ENCODE data around the gene UTP14C.
"Not testable (repeated sequence)": the region's sequence is repeated elsewhere in the genome, so short reads cannot be mapped to it uniquely, and the experiment has no call there.

UTP14C gene

DNA sequence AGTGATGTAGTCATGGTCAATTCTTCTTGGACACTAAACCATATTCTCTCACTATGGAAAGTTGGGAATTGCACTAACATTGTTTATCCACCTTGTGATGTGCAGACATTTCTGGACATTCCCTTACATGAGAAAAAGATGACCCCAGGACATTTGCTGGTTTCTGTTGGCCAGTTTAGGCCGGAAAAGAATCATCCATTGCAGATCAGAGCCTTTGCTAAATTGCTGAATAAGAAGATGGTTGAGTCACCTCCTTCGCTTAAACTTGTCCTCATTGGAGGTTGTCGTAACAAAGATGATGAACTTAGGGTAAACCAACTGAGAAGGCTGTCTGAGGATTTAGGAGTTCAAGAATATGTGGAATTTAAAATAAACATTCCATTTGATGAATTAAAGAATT is at the start of gene UTP14C:
UTP14C (plus strand) TSS at position 211 of the 400 bp plus-strand sequence. CDS start 4,114 bp downstream, outside the sequence.
- no peak for DNase-seq

DNA sequence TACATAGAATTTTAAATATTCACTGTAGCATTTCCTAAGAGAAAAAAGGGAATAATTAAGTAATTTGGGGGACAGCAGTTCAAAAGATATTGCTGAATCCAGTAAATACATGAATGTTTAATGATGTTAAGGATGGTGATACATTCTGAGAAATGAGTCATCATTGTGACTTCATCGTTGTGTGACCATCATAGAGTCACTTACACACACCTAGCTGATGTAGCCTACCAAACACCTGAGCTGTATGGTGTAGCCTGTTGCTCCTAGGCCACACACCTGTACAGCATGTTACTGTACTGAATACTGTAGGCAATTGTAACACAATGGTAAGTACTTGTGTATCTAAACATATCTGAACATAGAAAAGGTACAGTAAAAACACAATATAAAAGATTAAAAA is 48.1 kb upstream of the UTP14C start:
- no peak for DNase-seq

DNA sequence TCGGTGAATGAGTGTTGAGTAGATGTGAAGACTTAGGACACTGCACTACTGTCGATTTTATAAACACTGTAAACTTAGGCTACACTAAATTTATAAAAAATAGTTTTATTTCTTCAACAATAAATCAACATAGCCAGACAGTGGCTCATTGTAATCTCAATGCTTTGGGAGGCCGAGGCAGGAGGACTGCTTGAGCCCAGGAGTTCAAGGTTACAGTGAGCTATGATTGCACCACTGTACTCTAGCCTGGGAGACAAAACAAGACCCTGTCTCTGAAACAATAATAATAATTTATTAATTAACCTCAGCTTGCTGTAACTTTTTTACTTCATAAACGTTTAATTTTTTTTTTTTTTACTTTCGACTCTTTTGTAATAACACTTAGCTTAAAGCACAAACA is 47.6 kb upstream of the UTP14C start:
- DNase-seq: no peak

GRCh38 chr13:51977625-51978024 is 46.9 kb upstream of the UTP14C start:
- no peak for DNase-seq

DNA sequence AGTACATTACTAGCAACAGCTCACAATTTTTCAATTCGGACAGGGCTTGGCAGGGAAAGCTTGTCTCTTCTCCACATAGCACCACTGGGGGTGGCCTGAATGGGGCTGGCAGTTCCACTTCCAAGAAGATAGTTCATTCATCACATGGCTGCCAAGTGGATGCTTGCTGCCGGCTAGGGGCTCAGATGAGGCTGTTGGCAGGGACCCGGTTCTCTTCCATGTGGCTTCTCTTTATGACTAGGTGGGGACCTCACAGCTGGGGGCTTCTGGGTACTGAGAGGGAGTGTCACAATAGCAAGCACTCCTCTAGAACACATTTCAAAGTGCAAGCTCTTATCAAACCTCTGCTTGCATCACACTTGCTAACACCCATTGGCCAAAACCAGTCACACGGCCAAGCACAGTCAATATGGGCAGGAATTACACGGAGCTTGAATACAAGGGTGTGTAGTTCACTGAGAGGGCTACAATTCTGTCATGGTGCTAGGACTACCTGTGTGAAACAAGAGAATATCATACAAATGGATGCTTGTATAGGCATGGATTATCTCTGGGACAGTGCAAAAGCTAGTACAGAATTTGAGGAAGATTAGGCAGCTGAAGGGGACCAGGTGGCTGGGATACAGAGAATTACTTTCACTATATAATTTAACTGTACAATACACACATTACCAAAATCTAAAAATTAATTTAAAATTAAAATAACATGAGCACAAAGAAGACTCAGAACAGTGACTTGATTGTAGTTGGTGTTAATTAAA is 45.5 kb upstream of the UTP14C start:
- DNase-seq: no peak

- DNase-seq: no peak
Observed at GRCh38 chr13:51980908-51981307, 43.6 kb upstream of the UTP14C start.

- DNase-seq: no peak
Observed at GRCh38 chr13:51981355-51981754, 43.1 kb upstream of the UTP14C start.

DNA sequence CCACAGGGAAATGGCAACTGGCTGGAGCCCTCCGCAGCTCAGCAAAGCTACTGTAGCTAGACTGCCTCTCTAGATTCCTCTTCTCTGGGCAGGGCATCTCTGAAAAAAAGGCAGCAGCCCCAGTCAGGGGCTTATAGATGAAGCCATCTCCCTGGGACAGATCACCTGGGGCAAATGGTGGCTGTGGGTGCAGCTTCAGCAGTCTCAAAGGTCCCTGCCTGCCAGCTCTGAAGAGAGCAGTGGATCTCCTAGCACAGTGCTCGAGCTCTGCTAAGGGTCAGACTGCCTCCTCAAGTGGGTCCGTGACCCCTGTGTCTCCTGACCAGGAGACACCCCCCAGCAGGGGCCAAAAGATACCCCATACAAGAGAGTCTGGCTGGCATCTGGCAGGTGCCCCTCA is 41.2 kb upstream of the UTP14C start:
- not testable (repeated sequence) for DNase-seq

DNA sequence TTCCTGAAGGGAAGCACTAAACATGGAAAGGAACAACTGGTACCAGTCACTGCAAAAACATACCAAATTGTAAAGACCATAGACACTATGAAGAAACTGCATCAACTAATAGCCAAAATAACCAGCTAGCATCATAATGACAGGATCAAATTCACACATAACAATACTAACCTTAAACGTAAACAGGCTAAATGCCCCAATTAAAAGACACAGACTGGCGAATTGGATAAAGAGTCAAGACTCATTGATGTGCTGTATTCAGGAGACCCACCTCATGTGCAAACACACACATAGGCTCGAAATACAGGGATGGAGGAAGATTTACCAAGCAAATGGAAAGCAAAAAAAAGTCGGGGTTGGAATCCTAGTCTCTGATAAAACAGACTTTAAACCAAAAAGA is 39.6 kb upstream of the UTP14C start:
- not testable (repeated sequence) for DNase-seq

- DNase-seq: no peak
Observed at GRCh38 chr13:51988988-51989618, 35.4 kb upstream of the UTP14C start.

- no peak for DNase-seq
Observed at GRCh38 chr13:51993713-51994112, 30.8 kb upstream of the UTP14C start.

- DNase-seq: no peak
Observed at GRCh38 chr13:51995677-51996551, 28.6 kb upstream of the UTP14C start.

- no peak for DNase-seq
Observed at GRCh38 chr13:51996641-51997040, 27.9 kb upstream of the UTP14C start.

DNA sequence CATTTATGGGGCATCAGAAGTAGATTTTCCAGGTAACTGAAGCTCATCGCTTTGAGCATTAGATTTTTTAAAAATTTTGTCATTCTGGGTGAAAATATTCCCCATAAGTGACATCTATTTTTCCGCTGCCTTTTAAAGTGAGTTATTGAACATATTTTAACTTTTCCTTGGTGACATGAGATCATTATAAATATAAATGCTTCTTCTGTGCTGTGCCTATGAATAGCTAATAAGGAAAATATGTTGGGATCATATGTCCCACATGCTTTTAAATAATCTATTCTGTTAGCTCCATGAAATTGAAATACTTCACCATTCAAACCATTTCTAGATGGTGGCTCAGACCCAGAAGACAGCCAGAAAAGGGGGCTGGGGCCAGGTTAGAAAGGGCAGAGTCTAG is 27.3 kb upstream of the UTP14C start:
- no peak for DNase-seq

GRCh38 chr13:51997641-51998330 is 26.7 kb upstream of the UTP14C start:
- no peak for DNase-seq

DNA sequence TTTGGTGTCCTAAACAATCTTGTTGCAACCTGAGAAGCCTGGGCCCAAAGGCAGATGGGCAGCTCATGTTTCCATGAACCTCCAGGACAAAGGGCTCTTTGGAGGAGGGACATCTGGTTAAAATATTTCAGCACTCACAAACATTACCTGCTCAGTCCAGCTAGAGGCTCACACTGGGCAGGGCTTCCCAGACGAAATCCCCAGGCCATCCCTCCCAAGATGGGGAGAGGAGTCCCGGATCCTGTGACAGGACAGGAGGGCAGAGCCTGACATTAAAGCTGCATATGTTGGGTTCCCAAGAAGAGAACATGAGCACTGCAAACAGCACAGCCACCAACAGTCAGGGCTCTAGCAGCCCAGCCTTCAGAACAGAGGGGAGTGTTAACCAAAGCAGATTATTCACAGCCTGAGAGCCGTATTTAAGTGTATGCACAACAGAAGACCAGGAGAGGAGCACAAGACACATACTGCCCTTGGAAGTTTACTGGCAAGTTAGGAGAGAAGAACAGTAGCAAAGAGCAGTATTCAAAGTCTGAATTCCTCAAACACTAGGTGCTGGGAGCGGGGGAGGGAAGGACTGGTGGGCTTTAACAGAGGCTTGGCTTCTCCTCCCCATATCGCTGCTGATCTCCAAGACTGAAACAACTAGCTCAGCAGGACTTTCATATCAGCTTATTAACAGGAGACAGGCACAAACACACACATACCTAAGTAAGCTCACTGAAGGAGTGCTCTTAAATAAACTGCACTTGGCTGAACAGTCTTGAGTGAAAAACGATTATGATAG is 25.6 kb upstream of the UTP14C start:
- DNase-seq: no peak

GRCh38 chr13:51999510-51999911 is 25.0 kb upstream of the UTP14C start:
- DNase-seq: no peak

DNA sequence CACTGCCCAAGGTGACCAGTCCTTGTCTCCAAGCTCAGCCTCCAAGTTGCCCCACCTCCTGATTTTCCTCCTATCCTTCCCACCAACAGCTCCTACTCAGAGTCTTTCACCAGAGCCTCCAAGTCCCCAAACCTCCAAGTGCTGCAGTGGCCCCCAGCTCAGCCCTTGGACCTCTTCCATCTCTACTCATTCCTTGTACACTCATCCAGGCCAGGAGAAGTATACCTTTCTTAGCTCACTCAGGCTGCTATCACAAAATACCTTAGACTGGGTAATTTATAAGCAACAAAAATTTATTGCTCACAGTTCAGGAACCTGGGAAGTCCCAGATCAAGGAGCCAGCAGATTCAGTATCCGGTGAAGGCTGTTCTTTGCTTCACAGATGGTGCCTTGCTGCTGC is 24.6 kb upstream of the UTP14C start:
- no peak for DNase-seq

DNA sequence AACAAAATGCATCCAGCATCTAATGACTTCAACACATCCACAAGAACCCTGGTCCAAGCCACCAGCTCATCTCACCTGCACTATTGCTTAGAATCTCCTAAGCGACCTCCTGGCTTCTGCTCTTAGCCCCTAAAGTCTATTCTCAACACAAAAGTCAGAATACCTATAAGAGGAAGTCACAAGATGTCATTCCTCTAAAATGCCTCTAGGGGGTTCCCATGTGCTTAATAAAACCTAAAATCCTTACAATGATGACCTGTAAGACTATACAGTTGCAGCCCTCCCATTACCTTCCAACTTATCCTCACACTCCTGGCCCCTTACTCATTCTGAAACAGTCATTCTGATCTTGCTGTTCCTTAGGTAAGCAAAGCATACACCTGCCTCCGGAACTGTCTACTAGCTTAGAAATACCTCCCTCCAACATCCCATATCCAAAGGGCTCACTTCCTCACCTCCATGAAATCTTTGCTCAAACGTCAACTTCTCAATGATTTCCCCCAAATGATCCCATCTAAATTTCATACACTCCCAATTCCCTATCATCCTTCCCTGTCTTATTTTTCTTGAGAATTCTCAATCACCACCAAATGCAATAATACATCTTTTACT is 23.3 kb upstream of the UTP14C start:
- DNase-seq: no peak

DNA sequence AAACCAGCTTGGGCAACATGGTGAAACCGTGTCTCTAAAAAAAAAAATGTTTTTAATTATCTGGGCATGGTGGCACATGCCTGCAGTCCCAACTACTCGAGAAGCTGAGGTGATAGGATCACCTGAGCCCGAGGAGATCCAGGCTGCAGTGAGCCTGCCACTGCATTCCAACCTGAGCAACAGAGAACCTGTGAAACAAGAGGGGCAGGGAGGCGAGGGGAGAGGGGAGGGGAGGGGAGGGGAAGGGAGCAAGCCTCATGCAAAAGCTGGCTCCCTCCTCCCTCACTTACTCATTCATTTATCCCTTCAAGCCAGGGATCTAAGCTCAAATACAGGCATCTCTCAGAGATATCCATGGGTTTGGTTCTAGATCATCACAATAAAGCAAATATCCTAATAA is 22.1 kb upstream of the UTP14C start:
- no peak for DNase-seq

DNA sequence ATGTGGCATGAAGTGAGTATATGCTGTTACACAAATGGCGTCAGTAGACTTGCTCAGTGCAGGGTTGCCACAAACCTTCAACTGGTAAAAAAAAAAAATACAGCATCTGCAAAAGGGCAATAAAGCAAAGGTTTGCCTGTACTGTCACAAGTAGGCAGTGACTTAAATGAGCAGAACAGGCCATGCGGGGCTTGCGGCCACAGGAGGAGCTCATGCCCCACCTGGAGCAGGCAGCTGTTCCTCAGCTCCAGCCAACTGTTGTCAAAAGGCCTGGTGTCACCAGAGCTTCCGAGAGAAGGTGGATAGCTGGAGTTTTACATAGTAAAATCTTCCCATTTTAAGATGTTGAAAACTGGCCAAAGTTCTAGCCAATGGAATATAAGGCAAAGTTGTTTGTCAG is 20.9 kb upstream of the UTP14C start:
- no peak for DNase-seq
